Erythroblast (primary cell): ENCODE data around the gene CCDC112.
A peak's percentile ranks its signal among the peaks of the same experiment; 100 is the strongest.

Source experiments
- DNase-seq, 2 experiments: peaks; one replicate each; lab custom pipeline; 2025; lab: John Stamatoyannopoulos, UW
- GATA1 ChIP-seq: IDR thresholded peaks from 2 replicates; pipeline ENCODE4 v1.6.1; 2011; ENCODE audit warnings: low read depth, mild to moderate bottlenecking, control low read depth, low read length, moderate library complexity
- POLR2A ChIP-seq: IDR thresholded peaks from 2 replicates; pipeline ENCODE4 v1.6.1; 2011; ENCODE audit warnings: mild to moderate bottlenecking, low read length

The CCDC112 gene

GRCh38 chr5:115298811-115299210, 2.4 kb upstream of the CCDC112 start:
- no peak for TF ChIP-seq GATA1
- no peak for TF ChIP-seq POLR2A

DNA sequence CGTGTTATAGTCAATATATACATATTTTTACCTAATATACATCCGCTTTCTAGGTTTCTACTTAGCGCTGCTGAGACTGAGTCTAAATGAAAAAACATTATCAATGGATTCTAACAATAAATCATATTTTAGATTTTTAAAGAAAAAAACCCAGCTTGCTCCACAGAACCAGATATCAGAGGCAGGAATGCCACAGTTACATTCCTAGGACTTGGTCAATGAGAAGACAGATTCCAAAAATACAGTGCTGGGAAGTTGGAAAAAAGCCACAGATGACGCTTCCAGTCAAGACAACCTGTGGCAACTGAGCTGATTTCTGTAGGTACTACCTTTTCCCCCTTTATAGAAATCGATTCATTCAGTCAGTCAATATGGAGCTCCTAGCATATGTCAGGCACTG, 577 bp upstream of the CCDC112 start:
- DNase-seq, result peak in 1 of 2 experiments; percentile 25
- TF ChIP-seq POLR2A (no peak), GATA1 (no peak)

More at GRCh38 chr5:115298811-115299210, 2.4 kb upstream of the CCDC112 start:
- DNase-seq, result peak; percentile 3 to 4

- TF ChIP-seq POLR2A (no peak), GATA1 (no peak)
- no peak for DNase-seq
Measured at GRCh38 chr5:115295777-115296123, 704 bp downstream of the CCDC112 start.

GRCh38 chr5:115291397-115291796, 5.1 kb downstream of the CCDC112 start:
- TF ChIP-seq POLR2A (no peak), GATA1 (no peak)
- no peak for DNase-seq

DNA sequence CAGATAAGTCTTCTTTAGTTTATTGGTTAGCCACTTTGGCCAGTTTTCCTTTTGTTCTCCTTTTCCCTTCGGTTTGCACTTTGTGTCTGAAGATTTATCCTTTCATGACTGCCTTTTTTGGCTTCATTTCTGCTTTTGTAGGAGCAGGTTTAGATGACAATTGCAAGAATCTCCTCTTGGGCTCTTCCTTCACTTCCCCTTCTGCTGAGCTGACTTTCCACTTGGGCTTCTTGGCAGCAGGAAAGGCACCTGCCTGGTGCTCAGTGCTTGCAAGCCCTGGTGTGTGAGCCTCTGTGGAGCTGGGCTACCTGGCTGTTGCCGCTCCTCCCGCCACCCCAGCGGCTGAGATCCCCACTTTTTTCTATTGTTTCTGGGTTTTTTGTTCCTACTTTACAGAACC, 7.3 kb downstream of the CCDC112 start:
- no peak for DNase-seq
- TF ChIP-seq GATA1 (no peak), POLR2A (no peak)

- no peak for TF ChIP-seq POLR2A
- no peak for TF ChIP-seq GATA1
- DNase-seq, result no peak
Measured at GRCh38 chr5:115284021-115284420, 12.4 kb downstream of the CCDC112 start.

GRCh38 chr5:115282131-115282530, 14.3 kb downstream of the CCDC112 start:
- TF ChIP-seq POLR2A (no peak), GATA1 (no peak)

GRCh38 chr5:115274584-115274983, 21.9 kb downstream of the CCDC112 start:
- no peak for TF ChIP-seq POLR2A
- no peak for TF ChIP-seq GATA1
- no peak for DNase-seq

More at GRCh38 chr5:115282131-115282530, 14.3 kb downstream of the CCDC112 start:
- no peak for DNase-seq

DNA sequence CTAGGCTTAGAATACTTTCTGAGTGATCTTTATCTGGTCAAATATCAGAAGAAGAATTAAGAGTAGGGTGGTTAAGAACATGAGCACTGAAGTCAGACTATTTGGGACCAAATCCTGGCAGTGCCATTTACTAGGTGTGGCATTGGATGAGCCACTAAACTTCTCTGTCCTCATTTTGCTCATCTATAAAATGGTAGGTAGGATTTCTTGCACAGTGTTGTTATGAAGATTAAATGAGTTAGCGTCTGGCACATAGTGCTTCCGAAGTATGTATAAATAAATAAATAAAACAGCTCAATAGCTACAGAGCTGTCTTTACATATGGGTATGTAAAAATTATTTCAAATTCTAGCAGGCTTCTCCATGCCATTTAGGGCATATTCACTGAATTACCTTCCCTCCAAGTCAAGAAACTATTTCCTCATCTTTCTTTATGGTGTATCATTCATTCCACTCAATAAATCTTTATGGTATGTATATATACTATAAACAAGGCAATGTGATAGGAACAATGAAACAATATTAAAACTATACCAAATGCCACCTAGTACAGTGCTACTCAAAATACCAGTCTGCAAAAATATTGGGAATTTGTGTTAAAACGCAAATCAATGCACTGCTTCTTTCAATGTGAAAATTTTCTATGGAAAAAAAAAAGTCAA, 24.0 kb downstream of the CCDC112 start:
- DNase-seq, result no peak
- TF ChIP-seq GATA1 (no peak), POLR2A (no peak)

DNA sequence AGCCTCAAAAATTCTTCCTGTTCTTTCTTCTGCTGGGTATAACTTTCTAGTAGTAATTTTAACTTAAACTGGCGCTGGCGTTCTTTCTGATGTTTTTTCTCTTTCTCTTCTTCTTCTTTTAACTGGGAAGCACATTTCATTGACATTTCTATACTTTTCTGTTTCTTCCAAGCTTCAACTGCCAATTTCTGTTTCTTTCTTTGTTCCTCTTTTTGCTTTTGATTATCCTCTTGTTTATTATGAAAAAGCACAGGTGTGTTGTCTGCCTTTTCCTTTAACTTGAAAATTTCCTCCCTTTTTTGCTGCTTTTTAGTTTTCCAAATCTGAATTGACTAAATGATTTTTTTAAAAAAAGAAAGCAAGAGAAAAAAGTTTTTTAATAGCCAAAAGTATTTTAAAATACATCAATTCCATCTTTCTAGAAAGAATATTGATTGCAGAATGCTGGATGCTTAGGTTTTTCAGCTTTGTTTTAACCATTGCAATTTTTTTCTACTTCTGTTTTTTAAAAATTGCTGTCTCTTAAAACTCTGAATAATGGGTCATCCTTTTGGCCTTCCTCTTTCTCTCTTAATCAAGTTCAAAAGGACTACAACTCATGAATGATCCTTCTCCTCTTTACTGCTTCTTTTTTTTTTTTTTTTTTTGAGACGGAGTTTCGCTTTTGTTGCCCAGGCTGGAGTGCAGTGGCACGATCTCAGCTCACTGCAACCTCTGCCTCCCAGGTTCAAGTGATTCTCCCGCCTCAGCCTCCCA, 25.0 kb downstream of the CCDC112 start:
- TF ChIP-seq GATA1, result no peak
- TF ChIP-seq POLR2A, result no peak
- DNase-seq, result no peak

DNA sequence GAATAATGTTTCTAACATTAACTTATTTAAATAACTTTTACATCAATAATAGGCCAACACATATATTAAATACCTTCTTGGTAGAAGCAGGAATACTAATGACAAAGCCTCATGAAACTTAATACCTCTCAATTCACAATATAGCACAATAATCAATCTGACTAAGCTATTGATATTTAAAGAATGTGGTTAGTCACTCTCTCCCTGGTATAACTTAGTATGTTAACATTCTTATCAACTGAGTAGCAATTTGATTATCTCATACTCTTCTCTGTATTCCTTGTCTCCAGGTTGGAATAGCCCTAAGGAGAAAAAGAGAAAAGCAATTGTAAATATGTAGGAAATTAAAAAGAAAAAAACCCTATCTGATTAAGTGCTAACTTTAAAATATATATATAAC, 28.8 kb downstream of the CCDC112 start:
- TF ChIP-seq GATA1, result no peak
- no peak for DNase-seq

DNA sequence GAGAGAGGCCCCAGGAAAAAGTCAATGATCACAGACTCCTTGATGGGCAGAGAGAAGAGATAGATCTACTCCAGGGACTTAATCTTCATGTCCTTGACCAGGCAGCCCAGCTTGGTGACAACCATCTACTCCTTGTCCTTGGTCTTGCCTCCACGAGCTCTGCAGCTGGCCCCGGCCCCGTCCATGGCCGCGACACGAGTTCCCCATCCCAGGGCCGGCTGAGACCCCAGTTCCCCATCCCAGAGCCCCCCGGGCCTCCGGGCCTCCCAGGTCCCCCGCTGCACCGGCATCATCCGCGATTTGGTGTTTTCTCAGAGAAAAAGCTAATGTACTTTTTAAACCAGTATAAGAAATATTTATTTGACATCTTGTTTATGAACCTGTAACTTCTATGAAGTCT, 31.2 kb downstream of the CCDC112 start:
- TF ChIP-seq GATA1, result no peak
- TF ChIP-seq POLR2A, result no peak
- no peak for DNase-seq

DNA sequence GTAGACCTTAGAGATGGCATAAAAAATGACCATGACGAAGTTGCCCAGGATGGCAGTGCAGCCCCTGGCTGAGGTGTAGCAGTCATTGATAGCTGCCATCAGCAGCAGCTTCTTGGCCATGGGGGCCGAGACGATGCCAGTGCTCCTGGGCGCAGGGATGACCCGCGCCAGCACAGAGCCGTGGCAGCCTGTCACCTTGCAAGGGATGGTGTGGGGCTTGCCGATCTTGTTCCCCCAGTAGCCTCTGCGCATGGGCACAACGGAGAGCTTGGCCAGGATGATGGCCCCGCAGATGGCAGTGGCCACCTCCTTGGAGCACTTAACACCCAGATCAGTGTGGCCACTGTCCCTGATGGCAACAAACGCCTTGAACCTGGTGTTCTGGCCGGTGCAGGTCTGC, 31.7 kb downstream of the CCDC112 start:
- no peak for DNase-seq
- TF ChIP-seq POLR2A (no peak), GATA1 (no peak)

DNA sequence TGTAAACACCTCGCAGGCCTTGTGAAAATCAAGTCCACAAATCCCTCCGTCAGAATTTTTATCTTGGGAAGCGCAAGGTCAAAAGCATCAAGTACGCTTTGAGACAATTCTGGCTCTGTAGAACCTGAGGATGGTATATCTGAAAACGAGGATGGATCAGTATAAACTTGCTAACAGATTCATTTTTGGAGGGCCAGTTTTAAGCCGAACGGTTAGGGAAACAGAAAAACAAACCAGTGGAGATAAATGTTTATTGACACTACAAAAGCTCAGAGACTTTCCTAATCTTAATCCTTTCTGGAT, 33.4 kb downstream of the CCDC112 start:
- no peak for TF ChIP-seq GATA1
- no peak for TF ChIP-seq POLR2A
- no peak for DNase-seq
